ENCODE measurements around the gene PDE7B.

DNA sequence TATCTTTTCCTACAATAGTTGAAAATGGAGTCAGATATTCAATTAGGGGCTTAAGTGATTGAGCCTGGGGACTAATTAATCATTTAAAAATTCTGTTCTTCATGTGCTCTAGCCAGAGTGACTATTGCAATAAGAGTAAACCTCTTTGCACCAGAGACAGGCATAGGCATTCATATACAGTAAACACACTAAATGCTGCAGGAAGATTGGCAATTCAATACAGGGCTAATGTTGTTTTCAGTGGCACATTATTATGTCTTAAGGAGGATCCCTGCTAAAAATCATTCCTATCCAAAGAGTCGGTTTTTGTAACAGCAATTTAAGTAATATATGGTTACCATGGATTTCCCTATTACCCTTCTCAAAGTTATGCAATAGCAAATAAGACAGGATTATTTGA lies 1.2 kb downstream of the PDE7B start:
- TF ChIP-seq, protein P1, sequence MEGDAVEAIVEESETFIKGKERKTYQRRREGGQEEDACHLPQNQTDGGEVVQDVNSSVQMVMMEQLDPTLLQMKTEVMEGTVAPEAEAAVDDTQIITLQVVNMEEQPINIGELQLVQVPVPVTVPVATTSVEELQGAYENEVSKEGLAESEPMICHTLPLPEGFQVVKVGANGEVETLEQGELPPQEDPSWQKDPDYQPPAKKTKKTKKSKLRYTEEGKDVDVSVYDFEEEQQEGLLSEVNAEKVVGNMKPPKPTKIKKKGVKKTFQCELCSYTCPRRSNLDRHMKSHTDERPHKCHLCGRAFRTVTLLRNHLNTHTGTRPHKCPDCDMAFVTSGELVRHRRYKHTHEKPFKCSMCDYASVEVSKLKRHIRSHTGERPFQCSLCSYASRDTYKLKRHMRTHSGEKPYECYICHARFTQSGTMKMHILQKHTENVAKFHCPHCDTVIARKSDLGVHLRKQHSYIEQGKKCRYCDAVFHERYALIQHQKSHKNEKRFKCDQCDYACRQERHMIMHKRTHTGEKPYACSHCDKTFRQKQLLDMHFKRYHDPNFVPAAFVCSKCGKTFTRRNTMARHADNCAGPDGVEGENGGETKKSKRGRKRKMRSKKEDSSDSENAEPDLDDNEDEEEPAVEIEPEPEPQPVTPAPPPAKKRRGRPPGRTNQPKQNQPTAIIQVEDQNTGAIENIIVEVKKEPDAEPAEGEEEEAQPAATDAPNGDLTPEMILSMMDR (conservative IDR thresholded peaks at IDR 0.05 in 1 of 2, IDR thresholded peaks at IDR 0.05 in 1 of 2; ENCODE audit: low read depth in 1 of 2, low read length in 2 of 2), result no peak
- TF ChIP-seq EZH2 (IDR thresholded peaks at IDR 0.05; ENCODE audit: low read length, missing control alignments), result no peak

Data from fibroblast of lung (primary cell).